Activated T-cell treated with anti-CD3 and anti-CD28 coated beads, Interleukin-2, amount 50 U/mL, for 72 hours (primary cell): ENCODE data around the gene KLRC1. TPM values are rescaled to one million over a fixed set of nuclear protein-coding genes. Genes with fewer than 3 reads are reported as not detected.
"Not testable (repeated sequence)": the region's sequence is repeated elsewhere in the genome, so short reads cannot be mapped to it uniquely, and the experiment has no call there.

Experiments
- ATAC-seq, 2 donors: fragments of 150-1000 bp; cut with Tn5 transposase; replicated peaks in 1 of 2; 2 replicates each; pipeline ENCODE4 v1.10.0; 2021; ENCODE audit warnings: moderate library complexity in 2 of 2, mild to moderate bottlenecking in 1 of 2
- DNase-seq, 2 donors: peaks; one replicate each; pipeline ENCODE4 v3.0.0; 2021 to 2022; ENCODE audit warnings: mixed read lengths in 1 of 2
- H3K27ac Mint-ChIP-seq: one replicate; pipeline ENCODE4 v1.8.0; 2022; ENCODE audit warnings: mild to moderate bottlenecking, moderate library complexity, mixed read lengths
- H3K27me3 Mint-ChIP-seq: one replicate; pipeline ENCODE4 v1.8.0; 2022; ENCODE audit warnings: low read depth, mixed read lengths
- H3K36me3 Mint-ChIP-seq, 2 donors: one replicate each; pipeline ENCODE4 v1.8.0; 2022; ENCODE audit warnings: mixed read lengths in 2 of 2, mild to moderate bottlenecking in 1 of 2; ENCODE audit not compliant: insufficient read depth in 2 of 2
- H3K4me1 Mint-ChIP-seq: one replicate; pipeline ENCODE4 v1.8.0; 2022; ENCODE audit warnings: low read depth, mixed read lengths
- H3K4me3 Mint-ChIP-seq, 2 donors: one replicate each; pipeline ENCODE4 v1.8.0; 2022; ENCODE audit warnings: mild to moderate bottlenecking in 2 of 2, mixed read lengths in 2 of 2, moderate library complexity in 2 of 2
- H3K9me3 Mint-ChIP-seq, 2 donors: one replicate each; pipeline ENCODE4 v1.8.0; 2022; ENCODE audit warnings: mixed read lengths in 2 of 2
- total RNA-seq, 2 donors: library from RNA; stranded (reverse); gene quantifications; one replicate each; pipeline ENCODE4 v1.2.3, GENCODE V29; 2022

KLRC1 gene
- total RNA-seq, 2 donors from 2014 or later = 3.1 to 9.0 TPM

DNA sequence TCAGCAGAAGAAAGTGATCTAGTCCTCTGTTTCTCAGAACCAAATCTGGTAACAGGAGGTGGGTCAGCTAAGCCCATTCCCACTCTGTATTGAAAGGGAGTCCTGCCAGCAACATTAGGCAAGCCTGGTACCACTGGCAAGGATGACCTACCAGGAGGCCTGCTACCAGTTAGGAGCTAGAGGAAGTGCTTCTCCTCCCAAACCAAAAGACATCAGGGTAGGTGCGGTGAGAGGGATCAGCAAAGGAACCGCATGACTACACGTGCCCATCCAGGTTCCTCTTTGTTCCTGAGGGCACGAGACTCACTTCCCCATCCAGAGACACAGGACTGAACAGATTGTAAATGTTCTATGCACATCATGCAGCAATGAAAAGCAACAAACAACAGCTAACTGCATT, 46.5 kb downstream of the KLRC1 start:
- Mint-ChIP-seq H3K36me3 (peaks cover 2 to 4% of the 10 kb centered on the region in 2 donors), H3K27ac (peak overlapping the region; percentile 3), H3K4me3 (peak overlapping the region; percentile 61 to 69), H3K9me3 (no peaks in the 10 kb centered on the region), H3K27me3 (peaks cover 7% of the 10 kb centered on the region), H3K4me1 (peaks cover 6% of the 10 kb centered on the region)
- ATAC-seq (peak in 1 of 2 donors; percentile 21), DNase-seq (no peak)

DNA sequence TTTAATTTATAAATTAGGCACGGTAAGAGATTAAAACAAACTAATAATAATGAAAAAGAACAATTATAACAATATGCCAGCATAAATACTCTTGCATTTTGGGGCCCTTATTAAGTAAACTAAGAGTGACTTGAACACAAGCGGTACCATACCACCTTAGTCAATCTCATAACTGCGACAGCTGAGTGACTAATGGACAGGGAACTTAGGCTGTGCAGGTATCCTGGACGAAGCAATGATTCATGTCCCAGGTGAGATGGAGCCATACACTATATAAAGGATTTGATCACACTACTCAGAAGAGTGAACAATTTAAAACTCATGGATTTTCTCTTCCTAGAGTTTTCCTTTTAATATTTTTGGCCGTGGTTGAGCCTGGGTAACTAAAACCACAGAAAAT, 47.9 kb downstream of the KLRC1 start:
- Mint-ChIP-seq H3K4me1 (peaks cover 6% of the 10 kb centered on the region), H3K27me3 (peaks cover 7% of the 10 kb centered on the region), H3K27ac (peak overlapping the region; percentile 33), H3K36me3 (peaks cover 2 to 5% of the 10 kb centered on the region in 2 donors), H3K4me3 (peak overlapping the region in 1 of 2 donors; percentile 43), H3K9me3 (no peaks in the 10 kb centered on the region)
- no peak for DNase-seq
- peak; percentile 51 to 55 for ATAC-seq

DNA sequence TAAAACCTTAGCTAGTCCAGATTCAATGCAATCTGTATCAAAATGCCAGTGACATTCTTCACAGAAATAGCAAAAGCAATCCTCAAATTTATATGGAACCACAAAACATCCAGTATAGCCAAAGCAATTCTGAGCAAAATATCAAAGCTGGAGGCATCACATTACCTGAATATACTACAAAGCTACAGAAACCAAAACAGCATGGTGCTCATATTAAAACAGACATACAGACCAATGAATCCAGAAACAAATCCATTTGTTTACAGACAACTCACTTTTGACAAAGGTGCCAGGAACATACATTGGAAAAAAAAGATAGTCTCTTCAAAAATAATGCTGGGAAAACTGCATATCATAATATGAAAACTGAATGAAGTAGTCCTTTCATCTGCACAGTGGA, 48.4 kb downstream of the KLRC1 start:
- H3K27me3 Mint-ChIP-seq = peaks cover 7% of the 10 kb centered on the region
- peak overlapping the region in 1 of 2 donors; percentile 52 for H3K4me3 Mint-ChIP-seq
- DNase-seq = no peak
- peaks cover 2 to 8% of the 10 kb centered on the region in 2 donors for H3K36me3 Mint-ChIP-seq
- peaks cover 11% of the 10 kb centered on the region for H3K4me1 Mint-ChIP-seq
- ATAC-seq = no peak
- no peak overlapping the region for H3K27ac Mint-ChIP-seq
- no peaks in the 10 kb centered on the region for H3K9me3 Mint-ChIP-seq

DNA sequence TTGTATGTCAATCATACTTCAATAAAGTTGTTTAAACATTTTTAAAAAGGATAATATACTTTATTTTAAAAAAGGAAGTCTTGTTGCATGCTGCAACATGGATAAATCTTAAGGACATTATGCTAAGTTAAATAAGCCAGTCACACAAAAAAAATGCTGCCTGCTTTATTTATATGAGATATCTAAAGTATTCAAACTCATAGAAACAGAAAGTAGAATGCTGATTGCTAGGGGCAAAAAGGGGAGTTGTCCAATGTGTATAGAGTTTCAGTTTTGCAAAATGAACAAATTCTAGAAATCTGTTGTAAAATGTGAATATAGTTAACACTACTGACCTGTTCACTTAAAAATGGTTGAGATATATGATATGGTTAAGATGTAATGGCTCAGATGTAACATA, 52.3 kb downstream of the KLRC1 start:
- Mint-ChIP-seq H3K4me1 (peaks cover 12% of the 10 kb centered on the region), H3K27me3 (peaks cover 3% of the 10 kb centered on the region), H3K27ac (peak overlapping the region; percentile 0), H3K9me3 (peaks cover 0 to 2% of the 10 kb centered on the region in 2 donors), H3K4me3 (peak overlapping the region; percentile 27 to 51), H3K36me3 (peaks cover 5 to 6% of the 10 kb centered on the region in 2 donors)
- DNase-seq = no peak
- ATAC-seq = no peak

DNA sequence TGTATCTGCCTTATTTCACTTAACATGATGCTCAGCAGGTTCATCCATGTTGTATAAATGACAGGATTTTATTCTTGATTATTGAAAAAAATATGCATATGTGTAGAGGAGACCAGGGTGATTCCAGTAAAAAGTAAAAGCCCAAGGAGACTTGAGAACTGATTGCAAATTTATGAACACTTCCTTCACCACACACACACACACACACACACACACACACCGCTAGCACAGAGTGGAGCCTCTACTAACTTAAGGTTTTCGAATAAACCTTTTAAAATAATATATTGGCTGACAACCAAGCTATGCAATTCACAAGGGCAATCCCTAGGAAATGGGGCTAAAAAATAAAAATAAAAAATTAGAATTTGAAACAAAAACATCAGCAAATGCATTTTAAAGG, 55.0 kb downstream of the KLRC1 start:
- H3K27ac Mint-ChIP-seq = peak overlapping the region; percentile 31
- ATAC-seq (no peak), DNase-seq (no peak)
- H3K27me3 Mint-ChIP-seq = peaks cover 7% of the 10 kb centered on the region
- peak overlapping the region; percentile 17 to 72 for H3K4me3 Mint-ChIP-seq
- peaks cover 4 to 5% of the 10 kb centered on the region in 2 donors for H3K36me3 Mint-ChIP-seq
- peaks cover 0 to 2% of the 10 kb centered on the region in 2 donors for H3K9me3 Mint-ChIP-seq
- H3K4me1 Mint-ChIP-seq = peaks cover 28% of the 10 kb centered on the region

DNA sequence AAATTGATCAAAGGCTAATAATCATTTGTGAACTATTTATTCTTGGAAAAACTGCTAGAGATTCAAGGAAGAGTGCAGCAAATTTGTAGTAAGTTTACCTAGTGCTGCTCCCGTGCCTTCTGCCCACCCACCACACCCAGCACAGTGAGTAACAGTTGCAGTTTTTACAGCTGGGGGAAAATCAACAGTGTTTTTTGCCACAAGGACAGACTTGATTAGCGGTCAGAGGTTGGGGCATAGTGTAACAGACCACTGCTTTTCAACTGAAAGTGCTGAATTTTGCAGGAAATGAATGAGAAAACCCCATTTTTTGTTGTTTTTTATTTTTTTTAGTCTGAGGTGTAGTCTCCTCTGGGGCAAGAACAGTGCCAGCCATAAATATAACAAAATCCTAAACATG, 55.9 kb downstream of the KLRC1 start:
- DNase-seq (no peak), ATAC-seq (peak; percentile 34 to 51)
- peak overlapping the region in 1 of 2 donors; percentile 65 for H3K4me3 Mint-ChIP-seq
- H3K36me3 Mint-ChIP-seq = peaks cover 4% of the 10 kb centered on the region in 2 donors
- H3K27me3 Mint-ChIP-seq = peaks cover 7% of the 10 kb centered on the region
- peaks cover 32% of the 10 kb centered on the region for H3K4me1 Mint-ChIP-seq
- H3K9me3 Mint-ChIP-seq = peaks cover 0 to 2% of the 10 kb centered on the region in 2 donors
- H3K27ac Mint-ChIP-seq = no peak overlapping the region

DNA sequence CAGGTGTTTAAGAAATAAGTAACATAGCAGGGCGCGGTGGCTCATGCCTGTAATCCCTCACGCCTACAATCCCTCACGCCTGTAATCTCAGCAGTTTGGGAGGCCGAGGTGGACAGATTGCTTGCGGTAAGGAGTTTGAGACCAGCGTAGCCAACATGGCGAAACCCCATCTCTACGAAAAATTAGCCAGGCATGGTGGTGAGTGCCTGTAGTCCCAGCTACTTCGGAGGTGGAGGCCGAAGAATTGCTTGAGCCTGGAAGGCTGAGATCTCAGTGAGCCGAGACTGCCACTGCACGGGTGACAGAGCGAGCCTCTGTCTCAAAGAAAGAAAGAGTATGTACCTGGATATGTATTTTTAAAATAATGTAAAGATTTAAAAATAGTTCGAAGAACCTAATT, 57.0 kb downstream of the KLRC1 start:
- ATAC-seq, H3K9me3 Mint-ChIP-seq, DNase-seq, H3K36me3 Mint-ChIP-seq, H3K4me3 Mint-ChIP-seq, H3K27ac Mint-ChIP-seq, H3K27me3 Mint-ChIP-seq: not testable (repeated sequence)
- peaks cover 37% of the 10 kb centered on the region for H3K4me1 Mint-ChIP-seq

Other genes starting within 250 kb of the KLRC1 start
- gene GABARAPL1, start 240.5 kb downstream of the KLRC1 start, total RNA-seq = 10 to 100 TPM; 15.8 to 20.3 TPM
- gene KLRD1, start 145.5 kb downstream of the KLRC1 start, total RNA-seq = 1 to 10 TPM; 2.0 to 6.6 TPM
- 10 to 100 TPM; 18.9 to 23.6 TPM for gene KLRK1, start 63.3 kb downstream of the KLRC1 start, total RNA-seq
- 1 to 10 TPM; 6.1 to 7.1 TPM for gene KLRC4, start 43.6 kb downstream of the KLRC1 start, total RNA-seq
- gene KLRC3, start 32.8 kb downstream of the KLRC1 start, total RNA-seq = 1 to 10 TPM; 2.5 to 2.8 TPM
- gene KLRC2, start 17.4 kb downstream of the KLRC1 start, total RNA-seq = 1 to 10 TPM; 1.4 to 1.9 TPM
- gene EIF2S3B, start 52.5 kb upstream of the KLRC1 start, total RNA-seq = 1 to 10 TPM in 1 of 2 donors, under 1 TPM in 1; 0.63 to 1.2 TPM
- 10 to 100 TPM; 42.7 to 52.5 TPM for gene MAGOHB, start 160.2 kb upstream of the KLRC1 start, total RNA-seq
- gene STYK1, start 220.7 kb upstream of the KLRC1 start, total RNA-seq = 1 to 10 TPM; 1.6 to 1.8 TPM